Measurements from ENCODE around the gene GGTLC3.
"Not testable (repeated sequence)": the region's sequence is repeated elsewhere in the genome, so short reads cannot be mapped to it uniquely, and the experiment has no call there.

The GGTLC3 gene

GRCh38 chr22:18522762-18523161 is 4.8 kb upstream of the GGTLC3 start:
- not testable (repeated sequence) for H3K4me3 ChIP-seq (ENCODE audit: low read depth, low read length)

GRCh38 chr22:18513454-18513853 is 4.5 kb downstream of the GGTLC3 start:
- H3K4me3 ChIP-seq (ENCODE audit: low read depth, low read length), result not testable (repeated sequence)

- not testable (repeated sequence) for H3K4me3 ChIP-seq (ENCODE audit: low read depth, low read length)
Observed at GRCh38 chr22:18512378-18512777, 5.6 kb downstream of the GGTLC3 start.

- not testable (repeated sequence) for H3K4me3 ChIP-seq (ENCODE audit: low read depth, low read length)
Observed at GRCh38 chr22:18511327-18511726, 6.6 kb downstream of the GGTLC3 start.

GRCh38 chr22:18496227-18496626 is 21.7 kb downstream of the GGTLC3 start:
- not testable (repeated sequence) for H3K4me3 ChIP-seq (ENCODE audit: low read depth, low read length)

Measured in WI38 (cell line).